GM12865 (cell line): ENCODE data around the gene CD74.

Experiments used
- DNase-seq: peaks from one replicate; pipeline ENCODE4 v3.0.0; 2010; ENCODE audit warnings: low read depth
- H3K4me3 ChIP-seq: 2 replicates; pipeline ENCODE4 v1.5.1; 2011; ENCODE audit warnings: mild to moderate bottlenecking, low read depth, low read length, control low read depth
- TF ChIP-seq, protein P1 (sequence below): IDR thresholded peaks from 2 replicates; pipeline ENCODE4 v1.5.1; 2011; ENCODE audit warnings: low read length, control low read depth, low read depth, inconsistent platforms; ENCODE audit not compliant: insufficient read depth; ENCODE audit errors: missing control alignments

CD74 gene

DNA sequence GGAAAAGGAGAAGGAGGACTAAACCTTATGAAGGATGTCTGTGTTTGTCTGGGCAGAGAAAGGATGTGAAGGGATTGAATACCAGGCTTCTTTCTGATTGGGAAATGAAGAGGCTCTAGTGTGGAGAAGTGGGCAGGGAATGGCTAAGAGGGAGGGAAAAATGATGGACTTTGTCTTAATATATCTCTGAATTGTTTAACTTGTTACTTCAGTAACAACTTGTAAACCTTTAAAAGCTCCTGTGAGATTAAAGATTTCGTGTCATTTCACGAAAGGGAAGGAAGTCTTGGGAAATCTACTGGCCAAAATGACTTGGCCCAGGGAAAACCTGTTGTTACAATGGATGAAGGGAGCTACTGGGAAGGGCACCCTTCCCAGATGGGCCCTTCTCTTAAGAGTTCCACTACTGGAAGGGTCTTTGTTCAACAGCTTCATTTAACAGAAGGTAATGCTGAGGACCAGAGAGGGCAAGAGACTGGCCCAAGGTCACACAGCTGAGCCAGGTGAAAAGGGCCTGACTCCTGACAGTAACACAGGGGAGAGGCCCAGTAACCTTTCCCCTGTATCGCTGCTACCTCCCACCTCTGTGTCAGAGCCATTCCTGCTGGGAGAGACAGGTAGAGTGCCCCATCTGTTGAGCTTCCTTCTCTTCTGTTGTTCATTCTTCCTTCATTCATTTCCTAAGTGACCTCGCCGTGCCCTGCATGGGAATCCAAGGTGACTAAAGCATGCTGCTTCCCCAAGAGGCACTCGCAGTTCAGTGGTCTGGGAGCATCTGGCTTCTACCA, 60.3 kb downstream of the CD74 start:
- no peak for DNase-seq
- H3K4me3 ChIP-seq = no peak overlapping the region
- TF ChIP-seq, protein P1, sequence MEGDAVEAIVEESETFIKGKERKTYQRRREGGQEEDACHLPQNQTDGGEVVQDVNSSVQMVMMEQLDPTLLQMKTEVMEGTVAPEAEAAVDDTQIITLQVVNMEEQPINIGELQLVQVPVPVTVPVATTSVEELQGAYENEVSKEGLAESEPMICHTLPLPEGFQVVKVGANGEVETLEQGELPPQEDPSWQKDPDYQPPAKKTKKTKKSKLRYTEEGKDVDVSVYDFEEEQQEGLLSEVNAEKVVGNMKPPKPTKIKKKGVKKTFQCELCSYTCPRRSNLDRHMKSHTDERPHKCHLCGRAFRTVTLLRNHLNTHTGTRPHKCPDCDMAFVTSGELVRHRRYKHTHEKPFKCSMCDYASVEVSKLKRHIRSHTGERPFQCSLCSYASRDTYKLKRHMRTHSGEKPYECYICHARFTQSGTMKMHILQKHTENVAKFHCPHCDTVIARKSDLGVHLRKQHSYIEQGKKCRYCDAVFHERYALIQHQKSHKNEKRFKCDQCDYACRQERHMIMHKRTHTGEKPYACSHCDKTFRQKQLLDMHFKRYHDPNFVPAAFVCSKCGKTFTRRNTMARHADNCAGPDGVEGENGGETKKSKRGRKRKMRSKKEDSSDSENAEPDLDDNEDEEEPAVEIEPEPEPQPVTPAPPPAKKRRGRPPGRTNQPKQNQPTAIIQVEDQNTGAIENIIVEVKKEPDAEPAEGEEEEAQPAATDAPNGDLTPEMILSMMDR = no peak
